PC-9 (cell line): Measurements from ENCODE around the gene DNAI2.

Experiments used
- CTCF ChIP-seq: fragments of 200-600 bp; sonication (generic); conservative IDR thresholded peaks from 2 replicates; pipeline ENCODE4 v1.6.1; 2017; ENCODE audit warnings: mixed run types, antibody characterized with exemption, mild to moderate bottlenecking, moderate library complexity
- EZH2 ChIP-seq: fragments of 200-600 bp; sonication (generic); IDR thresholded peaks from 2 replicates; pipeline ENCODE4 v1.8.0; 2017; ENCODE audit warnings: antibody characterized with exemption, low read depth

GRCh38 chr17:74283371-74283673 lies 9.3 kb downstream of the DNAI2 start:
- TF ChIP-seq CTCF: no peak
- TF ChIP-seq EZH2: no peak
